Stimulated activated CD4-positive, alpha-beta T cell treated with anti-CD3 and anti-CD28 coated beads, Interleukin-1b, Interleukin-23, amount 100 ng/mL, for 4 hours (primary cell): ENCODE measurements around the gene NPIPB4.
A peak's percentile ranks its signal among the peaks of the same experiment; 100 is the strongest.
"Not testable (repeated sequence)": the region's sequence is repeated elsewhere in the genome, so short reads cannot be mapped to it uniquely, and the experiment has no call there.

ENCODE experiments used
- DNase-seq, 2 donors: peaks; one replicate each; pipeline ENCODE4 v3.0.0-alpha.2; 2020; ENCODE audit warnings: low read depth in 2 of 2

The NPIPB4 gene

GRCh38 chr16:21857656-21858055 lies at the start of gene NPIPB4:
TSS of gene NPIPB4 (minus strand) at chr16:21857756. CDS start at chr16:21857378, 378 bp downstream.
- not testable (repeated sequence) for DNase-seq

- DNase-seq = not testable (repeated sequence)
Observed at GRCh38 chr16:21898998-21899397, 41.4 kb upstream of the NPIPB4 start.

- peak in 1 of 2 donors; percentile 13 for DNase-seq
Observed at GRCh38 chr16:21881988-21882387, 24.4 kb upstream of the NPIPB4 start.

GRCh38 chr16:21837186-21837585 lies 20.4 kb downstream of the NPIPB4 start:
- DNase-seq = not testable (repeated sequence)

- not testable (repeated sequence) for DNase-seq
Observed at GRCh38 chr16:21836334-21836733, 21.2 kb downstream of the NPIPB4 start.

GRCh38 chr16:21835747-21836146 lies 21.8 kb downstream of the NPIPB4 start:
- DNase-seq = not testable (repeated sequence)

- not testable (repeated sequence) for DNase-seq
Observed at GRCh38 chr16:21834211-21834610, 23.3 kb downstream of the NPIPB4 start.

GRCh38 chr16:21829929-21830328 lies 27.6 kb downstream of the NPIPB4 start:
- DNase-seq = not testable (repeated sequence)

GRCh38 chr16:21826067-21826706 lies 31.4 kb downstream of the NPIPB4 start:
- DNase-seq = not testable (repeated sequence)

GRCh38 chr16:21825526-21825925 lies 32.0 kb downstream of the NPIPB4 start:
- not testable (repeated sequence) for DNase-seq

- DNase-seq = not testable (repeated sequence)
Observed at GRCh38 chr16:21823258-21823657, 34.3 kb downstream of the NPIPB4 start.

- DNase-seq = not testable (repeated sequence)
Observed at GRCh38 chr16:21820908-21821465, 36.6 kb downstream of the NPIPB4 start.

- DNase-seq = peak; percentile 47 to 57
Observed at GRCh38 chr16:21820028-21820907, 37.3 kb downstream of the NPIPB4 start.

GRCh38 chr16:21819617-21820016 lies 37.9 kb downstream of the NPIPB4 start:
- not testable (repeated sequence) for DNase-seq

GRCh38 chr16:21817012-21817411 lies 40.5 kb downstream of the NPIPB4 start:
- not testable (repeated sequence) for DNase-seq

- DNase-seq = not testable (repeated sequence)
Observed at GRCh38 chr16:21815694-21816093, 41.9 kb downstream of the NPIPB4 start.

- not testable (repeated sequence) for DNase-seq
Observed at GRCh38 chr16:21802375-21802663, 55.2 kb downstream of the NPIPB4 start.

GRCh38 chr16:21801538-21802374 lies 55.8 kb downstream of the NPIPB4 start:
- not testable (repeated sequence) for DNase-seq

GRCh38 chr16:21798601-21799000 lies 59.0 kb downstream of the NPIPB4 start:
- not testable (repeated sequence) for DNase-seq

GRCh38 chr16:21793310-21793709 lies 64.2 kb downstream of the NPIPB4 start:
- DNase-seq = not testable (repeated sequence)

- DNase-seq = not testable (repeated sequence)
Observed at GRCh38 chr16:21790506-21790905, 67.0 kb downstream of the NPIPB4 start.
